GM23338 (cell line): Measurements from ENCODE around the gene RPL13. TPM values are rescaled to one million over a fixed set of nuclear protein-coding genes. Genes with fewer than 3 reads are reported as not detected.

Experiments used
- ATAC-seq: fragments of 200-7000 bp; cut with Tn5 transposase; 3 replicates; pipeline ENCODE4 v1.9.1; 2020
- DNase-seq: peaks from one replicate; pipeline ENCODE4 v3.0.0-alpha.2; 2015; ENCODE audit warnings: low spot score
- H2AFZ ChIP-seq: fragments of 200-600 bp; sonication (generic); 2 replicates; pipeline ENCODE4 v1.8.0; 2016; ENCODE audit warnings: antibody characterized with exemption, mild to moderate bottlenecking, moderate library complexity
- H3F3A ChIP-seq: fragments of 200-600 bp; sonication (generic); replicated peaks from 2 replicates; pipeline ENCODE4 v1.8.0; 2017; ENCODE audit warnings: antibody characterized with exemption, mixed run types, low read depth
- H3K27ac ChIP-seq: fragments of 200-600 bp; sonication (generic); 2 replicates; pipeline ENCODE4 v1.6.1; 2016; ENCODE audit warnings: low read depth
- H3K27me3 ChIP-seq: fragments of 200-600 bp; sonication (generic); 2 replicates; pipeline ENCODE4 v1.8.0; 2016; ENCODE audit warnings: mild to moderate bottlenecking, mixed run types, moderate library complexity; ENCODE audit not compliant: insufficient read depth
- H3K36me3 ChIP-seq: fragments of 200-600 bp; sonication (generic); 2 replicates; pipeline ENCODE4 v1.8.0; 2016; ENCODE audit warnings: mild to moderate bottlenecking; ENCODE audit not compliant: insufficient read depth
- H3K4me1 ChIP-seq: fragments of 200-600 bp; sonication (generic); 2 replicates; pipeline ENCODE4 v1.8.0; 2016; ENCODE audit warnings: mild to moderate bottlenecking, moderate library complexity; ENCODE audit not compliant: insufficient read depth
- H3K4me2 ChIP-seq: fragments of 200-600 bp; sonication (generic); 2 replicates; pipeline ENCODE4 v1.7.1; 2017; ENCODE audit warnings: mixed run types
- H3K4me3 ChIP-seq: fragments of 200-600 bp; sonication (generic); 2 replicates; pipeline ENCODE4 v1.6.1; 2016; ENCODE audit warnings: mixed run types
- H3K79me2 ChIP-seq: fragments of 200-600 bp; sonication (generic); replicated peaks from 2 replicates; pipeline ENCODE4 v1.8.0; 2017; ENCODE audit warnings: mild to moderate bottlenecking; ENCODE audit not compliant: insufficient read depth
- H3K9me2 ChIP-seq: fragments of 200-600 bp; sonication (generic); 2 replicates; pipeline ENCODE4 v1.8.0; 2017; ENCODE audit not compliant: insufficient read depth
- H4K20me1 ChIP-seq: fragments of 200-600 bp; sonication (generic); replicated peaks from 2 replicates; pipeline ENCODE4 v1.8.0; 2017; ENCODE audit warnings: mild to moderate bottlenecking; ENCODE audit not compliant: insufficient read depth
- H3K27ac Mint-ChIP-seq: 2 replicates; pipeline ENCODE4 v1.8.0; 2020; ENCODE audit warnings: inconsistent platforms, mild to moderate bottlenecking, moderate library complexity, mixed read lengths
- H3K27me3 Mint-ChIP-seq: 3 replicates; pipeline ENCODE4 v1.8.0; 2022; ENCODE audit warnings: low read depth, mild to moderate bottlenecking, moderate library complexity, mixed read lengths, inconsistent platforms; ENCODE audit not compliant: insufficient read depth, poor library complexity
- H3K36me3 Mint-ChIP-seq: 3 replicates; pipeline ENCODE4 v1.8.0; 2021; ENCODE audit warnings: low read depth, mild to moderate bottlenecking, inconsistent platforms, moderate library complexity, mixed read lengths
- H3K4me1 Mint-ChIP-seq: 3 replicates; pipeline ENCODE4 v1.8.0; 2020; ENCODE audit warnings: mild to moderate bottlenecking, inconsistent platforms, mixed read lengths
- H3K4me3 Mint-ChIP-seq: 3 replicates; pipeline ENCODE4 v1.8.0; 2021; ENCODE audit warnings: moderate library complexity, mild to moderate bottlenecking, inconsistent platforms, mixed read lengths
- H3K9me3 Mint-ChIP-seq: 3 replicates; pipeline ENCODE4 v1.8.0; 2020; ENCODE audit warnings: moderate library complexity, mild to moderate bottlenecking, inconsistent platforms, mixed read lengths
- JUNB ChIP-seq: IDR thresholded peaks from one replicate; pipeline ENCODE4 v1.6.1; 2016; ENCODE audit warnings: antibody characterized with exemption; ENCODE audit not compliant: unreplicated experiment
- NANOG ChIP-seq: IDR thresholded peaks from 2 replicates; pipeline ENCODE4 v1.6.1; 2016; ENCODE audit warnings: antibody characterized with exemption, borderline replicate concordance
- STAT1 ChIP-seq: IDR thresholded peaks from one replicate; pipeline ENCODE4 v1.6.1; 2016; ENCODE audit warnings: antibody characterized with exemption; ENCODE audit not compliant: unreplicated experiment
- ZNF331 ChIP-seq: fragments of 250-450 bp; sonication (Bioruptor Pico); IDR thresholded peaks from 2 replicates; pipeline ENCODE4 v1.5.0; 2020; ENCODE audit warnings: low read depth, mild to moderate bottlenecking, moderate library complexity
- polyA plus RNA-seq: library from polyadenylated mRNA; unstranded; fragments of >200 nt; fragmentation: Nextera tagmentation; extraction: Ambion mirVana; gene quantifications from 2 replicates; pipeline ENCODE4 v1.2.1, GENCODE V29; 2016
- total RNA-seq: library from RNA; depleted of rRNA; stranded (reverse); fragments of >200 nt; shearing (Covaris generic); gene quantifications from 2 replicates; pipeline ENCODE4 v1.2.3, GENCODE V29; 2014
- TF ChIP-seq, protein P1 (sequence below): IDR thresholded peaks from 2 replicates; pipeline ENCODE4 v1.6.1; 2016; ENCODE audit warnings: antibody characterized with exemption
- TF ChIP-seq, protein P2 (sequence below): IDR thresholded peaks from one replicate; pipeline ENCODE4 v1.6.1; 2018; ENCODE audit warnings: antibody characterized with exemption; ENCODE audit not compliant: unreplicated experiment
- TF ChIP-seq, protein P3 (sequence below), 2 experiments: fragments of 200-600 bp in 1 of 2; sonication (generic) in 1 of 2; conservative IDR thresholded peaks; 2 replicates each; pipeline versions ENCODE4 v1.5.1 to v1.6.1; 2016 to 2017; ENCODE audit warnings: antibody characterized with exemption in 2 of 2, low read depth in 2 of 2, mild to moderate bottlenecking in 2 of 2, moderate library complexity in 1 of 2

RPL13 gene
- total and polyA plus RNA-seq, 2 experiments from 2014 or later: 3,489 to 3,617 TPM

DNA sequence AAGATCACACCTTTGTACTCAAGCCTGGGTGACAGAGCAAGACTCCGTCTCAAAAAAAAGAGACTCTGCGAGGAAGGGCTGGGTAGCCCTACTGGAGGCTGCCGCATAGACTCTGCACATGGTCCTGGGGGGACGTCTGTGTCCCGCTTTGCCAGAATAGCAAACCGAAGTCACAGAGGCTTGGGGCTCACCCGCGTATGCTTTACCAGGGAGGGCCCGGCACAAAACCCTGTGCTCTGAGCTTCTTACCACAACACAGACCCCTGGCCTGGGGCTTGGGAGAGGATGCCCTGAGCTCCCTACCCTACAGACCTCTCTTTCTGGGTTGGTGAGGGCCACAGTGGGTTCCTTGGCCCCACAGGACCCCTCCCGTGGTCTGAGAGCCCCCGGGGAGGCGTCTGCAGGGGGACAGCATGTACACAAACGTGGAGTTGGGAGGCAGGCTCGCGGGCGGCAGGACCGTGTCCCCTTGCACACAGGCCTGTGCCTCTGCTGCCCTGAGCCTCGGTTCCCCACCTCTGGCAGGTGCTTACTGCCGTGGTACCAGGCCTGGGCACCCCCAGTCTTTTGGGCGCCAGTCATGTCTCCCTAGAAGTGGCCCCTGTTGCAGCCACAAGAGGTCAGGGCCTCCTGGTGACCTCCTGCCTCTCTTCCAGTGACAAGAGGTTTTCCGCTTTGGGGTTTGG is 28.9 kb downstream of the RPL13 start:
- H3K9me3 Mint-ChIP-seq: peaks cover 13% of the 10 kb centered on the region
- Histone ChIP-seq H3K27me3 (no peaks in the 10 kb centered on the region), H3K36me3 (no peaks in the 10 kb centered on the region), H3K27ac (no peak overlapping the region), H3K79me2 (no peaks in the 10 kb centered on the region), H4K20me1 (no peaks in the 10 kb centered on the region), H3K4me1 (no peaks in the 10 kb centered on the region), H3K9me2 (no peaks in the 10 kb centered on the region), H3K4me3 (no peak overlapping the region), H3K4me2 (no peak overlapping the region), H3F3A (no peaks in the 10 kb centered on the region; the same call in 1 of the 2 replicates), H2AFZ (no peak overlapping the region)
- no peaks in the 10 kb centered on the region; the same call in 2 of the 3 replicates for H3K4me1 Mint-ChIP-seq
- H3K27me3 Mint-ChIP-seq: peaks cover 5% of the 10 kb centered on the region
- TF ChIP-seq, protein P1, sequence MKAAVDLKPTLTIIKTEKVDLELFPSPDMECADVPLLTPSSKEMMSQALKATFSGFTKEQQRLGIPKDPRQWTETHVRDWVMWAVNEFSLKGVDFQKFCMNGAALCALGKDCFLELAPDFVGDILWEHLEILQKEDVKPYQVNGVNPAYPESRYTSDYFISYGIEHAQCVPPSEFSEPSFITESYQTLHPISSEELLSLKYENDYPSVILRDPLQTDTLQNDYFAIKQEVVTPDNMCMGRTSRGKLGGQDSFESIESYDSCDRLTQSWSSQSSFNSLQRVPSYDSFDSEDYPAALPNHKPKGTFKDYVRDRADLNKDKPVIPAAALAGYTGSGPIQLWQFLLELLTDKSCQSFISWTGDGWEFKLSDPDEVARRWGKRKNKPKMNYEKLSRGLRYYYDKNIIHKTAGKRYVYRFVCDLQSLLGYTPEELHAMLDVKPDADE: no peak
- TF ChIP-seq, protein P2, sequence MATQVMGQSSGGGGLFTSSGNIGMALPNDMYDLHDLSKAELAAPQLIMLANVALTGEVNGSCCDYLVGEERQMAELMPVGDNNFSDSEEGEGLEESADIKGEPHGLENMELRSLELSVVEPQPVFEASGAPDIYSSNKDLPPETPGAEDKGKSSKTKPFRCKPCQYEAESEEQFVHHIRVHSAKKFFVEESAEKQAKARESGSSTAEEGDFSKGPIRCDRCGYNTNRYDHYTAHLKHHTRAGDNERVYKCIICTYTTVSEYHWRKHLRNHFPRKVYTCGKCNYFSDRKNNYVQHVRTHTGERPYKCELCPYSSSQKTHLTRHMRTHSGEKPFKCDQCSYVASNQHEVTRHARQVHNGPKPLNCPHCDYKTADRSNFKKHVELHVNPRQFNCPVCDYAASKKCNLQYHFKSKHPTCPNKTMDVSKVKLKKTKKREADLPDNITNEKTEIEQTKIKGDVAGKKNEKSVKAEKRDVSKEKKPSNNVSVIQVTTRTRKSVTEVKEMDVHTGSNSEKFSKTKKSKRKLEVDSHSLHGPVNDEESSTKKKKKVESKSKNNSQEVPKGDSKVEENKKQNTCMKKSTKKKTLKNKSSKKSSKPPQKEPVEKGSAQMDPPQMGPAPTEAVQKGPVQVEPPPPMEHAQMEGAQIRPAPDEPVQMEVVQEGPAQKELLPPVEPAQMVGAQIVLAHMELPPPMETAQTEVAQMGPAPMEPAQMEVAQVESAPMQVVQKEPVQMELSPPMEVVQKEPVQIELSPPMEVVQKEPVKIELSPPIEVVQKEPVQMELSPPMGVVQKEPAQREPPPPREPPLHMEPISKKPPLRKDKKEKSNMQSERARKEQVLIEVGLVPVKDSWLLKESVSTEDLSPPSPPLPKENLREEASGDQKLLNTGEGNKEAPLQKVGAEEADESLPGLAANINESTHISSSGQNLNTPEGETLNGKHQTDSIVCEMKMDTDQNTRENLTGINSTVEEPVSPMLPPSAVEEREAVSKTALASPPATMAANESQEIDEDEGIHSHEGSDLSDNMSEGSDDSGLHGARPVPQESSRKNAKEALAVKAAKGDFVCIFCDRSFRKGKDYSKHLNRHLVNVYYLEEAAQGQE: no peak
- TF ChIP-seq ZNF331 (CRISPR knock-in tag) (no peak), NANOG (no peak), STAT1 (no peak), JUNB (no peak)
- H3K36me3 Mint-ChIP-seq: peaks cover 20% of the 10 kb centered on the region
- no peak overlapping the region for H3K27ac Mint-ChIP-seq
- no peak overlapping the region for H3K4me3 Mint-ChIP-seq
- ATAC-seq (no peak), DNase-seq (no peak)

DNA sequence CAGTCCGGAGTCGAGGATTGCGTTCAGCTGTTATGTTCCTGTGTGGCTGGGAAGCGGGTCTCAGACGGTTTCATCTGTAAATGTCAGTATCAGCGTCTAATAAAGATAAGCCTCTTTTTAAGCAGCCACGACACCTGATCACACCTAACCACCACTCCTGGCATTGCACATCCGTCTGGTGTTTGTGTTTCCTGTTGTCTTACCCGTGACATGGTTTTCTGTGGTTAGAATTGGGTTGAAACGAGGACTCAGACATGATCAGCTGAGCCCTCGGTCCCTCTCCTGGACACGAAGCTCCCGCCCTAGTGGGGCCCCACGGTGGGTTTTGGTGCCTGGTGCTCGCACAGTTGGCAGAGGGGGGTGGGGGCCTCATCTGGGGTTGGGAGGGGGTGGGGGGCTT is 33.4 kb downstream of the RPL13 start:
- H3K9me3 Mint-ChIP-seq: 0 out of 3 replicates have a peak, but pooled peaks cover under 1% of the 10 kb centered on the region
- Histone ChIP-seq H3K4me3 (no peak overlapping the region), H3K79me2 (no peaks in the 10 kb centered on the region), H3K27ac (no peak overlapping the region), H3K4me1 (no peaks in the 10 kb centered on the region), H3F3A (no peaks in the 10 kb centered on the region), H3K36me3 (no peaks in the 10 kb centered on the region), H3K27me3 (no peaks in the 10 kb centered on the region), H4K20me1 (no peaks in the 10 kb centered on the region), H3K4me2 (no peak overlapping the region), H2AFZ (no peak overlapping the region), H3K9me2 (no peaks in the 10 kb centered on the region)
- H3K36me3 Mint-ChIP-seq: peaks cover 1% of the 10 kb centered on the region; the same call in 2 of the 3 replicates
- H3K4me1 Mint-ChIP-seq: no peaks in the 10 kb centered on the region; the same call in 2 of the 3 replicates
- TF ChIP-seq, protein P3, sequence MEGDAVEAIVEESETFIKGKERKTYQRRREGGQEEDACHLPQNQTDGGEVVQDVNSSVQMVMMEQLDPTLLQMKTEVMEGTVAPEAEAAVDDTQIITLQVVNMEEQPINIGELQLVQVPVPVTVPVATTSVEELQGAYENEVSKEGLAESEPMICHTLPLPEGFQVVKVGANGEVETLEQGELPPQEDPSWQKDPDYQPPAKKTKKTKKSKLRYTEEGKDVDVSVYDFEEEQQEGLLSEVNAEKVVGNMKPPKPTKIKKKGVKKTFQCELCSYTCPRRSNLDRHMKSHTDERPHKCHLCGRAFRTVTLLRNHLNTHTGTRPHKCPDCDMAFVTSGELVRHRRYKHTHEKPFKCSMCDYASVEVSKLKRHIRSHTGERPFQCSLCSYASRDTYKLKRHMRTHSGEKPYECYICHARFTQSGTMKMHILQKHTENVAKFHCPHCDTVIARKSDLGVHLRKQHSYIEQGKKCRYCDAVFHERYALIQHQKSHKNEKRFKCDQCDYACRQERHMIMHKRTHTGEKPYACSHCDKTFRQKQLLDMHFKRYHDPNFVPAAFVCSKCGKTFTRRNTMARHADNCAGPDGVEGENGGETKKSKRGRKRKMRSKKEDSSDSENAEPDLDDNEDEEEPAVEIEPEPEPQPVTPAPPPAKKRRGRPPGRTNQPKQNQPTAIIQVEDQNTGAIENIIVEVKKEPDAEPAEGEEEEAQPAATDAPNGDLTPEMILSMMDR (conservative IDR thresholded peaks at IDR 0.05; ENCODE audit: low read depth in 2 of 2): no peak
- no peak for TF ChIP-seq STAT1
- peaks cover 12% of the 10 kb centered on the region for H3K27me3 Mint-ChIP-seq
- no peak overlapping the region for H3K4me3 Mint-ChIP-seq
- no peak overlapping the region for H3K27ac Mint-ChIP-seq
- DNase-seq: no peak
- no peak for ATAC-seq
